SH-SY5Y (cell line): ENCODE measurements around the gene MED13.

ENCODE experiments used
- GATA2 ChIP-seq: IDR thresholded peaks from 2 replicates; pipeline ENCODE4 v1.6.1; 2011; ENCODE audit warnings: mild to moderate bottlenecking, low read depth, low read length
- GATA3 ChIP-seq: IDR thresholded peaks from 2 replicates; pipeline ENCODE4 v1.6.1; 2011; ENCODE audit warnings: low read depth, mild to moderate bottlenecking, low read length, moderate library complexity

DNA sequence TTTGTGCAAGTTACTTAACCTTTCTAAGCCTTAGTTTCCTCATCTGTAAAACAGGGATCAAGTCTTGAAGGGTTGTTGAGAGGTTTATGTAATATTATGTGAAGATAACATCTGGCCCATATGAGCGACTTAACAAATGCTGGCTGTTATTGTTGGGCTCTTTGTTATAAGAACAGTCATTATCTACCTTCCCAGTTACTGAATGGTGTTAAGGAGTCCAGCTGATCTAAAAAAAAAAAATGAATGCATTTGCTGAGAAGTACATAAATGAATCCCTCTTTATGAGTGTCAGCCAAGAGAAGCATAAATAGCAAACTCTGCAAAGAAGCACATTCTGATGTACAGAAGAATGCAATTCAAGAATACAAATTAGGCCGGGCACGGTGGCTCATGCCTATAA, 24.3 kb upstream of the MED13 start:
- no peak for TF ChIP-seq GATA2
- no peak for TF ChIP-seq GATA3
